HUDEP-2 (cell line): Measurements from ENCODE around the gene DDX10.
"Not testable (repeated sequence)": the region's sequence is repeated elsewhere in the genome, so short reads cannot be mapped to it uniquely, and the experiment has no call there.

ENCODE experiments used
- DNase-seq, 76 experiments: peaks; one replicate each; lab custom pipeline; 2025; ENCODE audit not compliant: unreplicated experiment in 76 of 76; lab: John Stamatoyannopoulos, UW

DDX10 gene

DNA sequence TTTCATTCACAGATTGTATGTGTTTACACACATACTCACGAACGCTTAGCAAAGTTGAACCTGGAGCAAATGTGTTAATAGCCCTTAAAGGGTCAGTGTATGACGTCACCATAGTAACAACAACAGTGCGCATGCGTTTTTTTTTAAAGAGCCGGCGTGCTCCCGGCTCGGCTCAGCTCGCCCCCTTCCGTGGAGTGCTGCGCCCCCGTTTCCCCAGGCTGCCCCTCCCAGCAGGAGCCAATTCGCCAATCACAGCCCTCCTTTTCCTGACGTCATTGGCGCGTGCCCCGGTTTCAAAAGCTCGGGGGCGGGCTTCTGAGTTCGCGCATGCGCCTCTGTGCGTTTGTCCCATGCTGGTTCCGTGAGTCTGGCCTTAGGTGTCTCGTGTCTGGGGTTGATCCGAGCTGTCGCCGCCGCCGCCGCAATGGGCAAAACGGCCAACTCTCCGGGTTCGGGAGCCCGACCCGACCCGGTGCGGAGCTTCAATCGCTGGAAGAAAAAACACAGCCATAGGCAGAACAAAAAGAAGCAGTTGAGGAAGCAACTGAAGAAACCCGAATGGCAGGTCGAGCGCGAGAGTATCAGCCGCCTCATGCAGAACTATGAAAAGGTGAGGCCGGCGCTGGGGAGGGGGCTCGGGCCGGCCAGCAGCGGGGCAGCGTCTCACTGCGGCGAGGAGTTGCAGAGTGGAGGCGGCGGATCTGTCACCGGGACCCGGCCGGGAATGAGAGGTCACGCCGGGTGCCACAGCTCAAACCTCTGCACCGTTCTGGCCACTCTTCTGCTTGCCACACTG, at the start of gene DDX10:
TSS of gene DDX10 (plus strand) at position 340 of the 796 bp plus-strand sequence. CDS start at position 425, 85 bp downstream.
- peak; percentile 16 to 98 (median 95) for DNase-seq

DNA sequence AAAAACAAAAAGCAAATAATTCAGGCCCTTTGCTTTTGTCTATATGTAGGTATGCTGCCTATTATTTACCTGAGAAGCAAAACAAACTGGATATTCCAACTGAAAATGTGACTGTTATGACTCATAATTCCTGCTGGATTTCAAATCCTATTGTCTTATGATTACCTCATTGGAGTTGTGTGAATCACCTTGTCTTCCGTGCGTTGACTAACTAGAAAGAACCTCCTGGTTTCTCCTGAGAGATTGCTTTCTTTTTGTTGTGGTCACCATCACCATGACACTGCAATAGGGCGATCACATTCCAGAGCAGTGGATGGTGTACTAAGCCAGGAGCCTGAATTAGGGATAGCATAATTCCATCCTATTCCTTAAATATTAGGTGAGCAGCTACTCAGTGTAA, 48.3 kb upstream of the DDX10 start:
- no peak for DNase-seq

DNA sequence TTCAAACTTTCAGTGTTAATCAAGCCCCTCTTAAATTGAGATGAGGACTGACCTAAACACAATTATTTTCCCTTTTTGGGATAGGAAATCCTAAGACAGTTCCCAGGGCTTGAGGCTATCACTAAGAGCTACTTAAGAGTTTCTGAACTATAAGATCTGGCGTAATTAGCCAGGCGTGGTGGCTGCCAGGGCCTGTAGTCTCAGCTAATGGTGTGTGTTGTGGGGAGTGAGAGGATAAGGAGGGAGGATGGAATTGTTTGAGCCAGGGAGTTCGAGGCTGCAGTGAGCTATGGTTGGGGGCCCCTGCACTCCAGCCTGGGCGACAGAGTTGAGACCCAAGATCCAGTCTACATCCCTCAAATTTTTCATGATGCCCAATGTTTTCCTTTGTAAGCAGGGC, 47.8 kb upstream of the DDX10 start:
- no peak for DNase-seq

DNA sequence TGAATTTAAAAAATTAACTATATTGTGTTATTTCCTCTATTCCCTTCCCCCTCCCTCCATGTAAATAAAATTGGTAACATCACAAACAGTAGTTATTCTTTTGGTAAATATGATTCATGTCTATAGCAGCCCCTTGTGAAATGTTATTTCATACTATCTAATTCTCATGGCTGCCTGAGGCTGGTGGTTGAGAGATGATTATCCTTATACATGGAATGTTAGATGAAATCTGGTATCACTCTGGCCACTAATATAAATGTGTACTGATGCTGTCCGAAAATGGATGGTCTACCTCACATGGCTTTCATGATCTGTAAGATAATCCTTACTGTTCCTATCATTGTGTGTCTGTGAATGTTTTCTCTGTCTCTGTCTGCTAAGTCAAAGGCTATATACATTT, 46.3 kb upstream of the DDX10 start:
- DNase-seq = no peak

DNA sequence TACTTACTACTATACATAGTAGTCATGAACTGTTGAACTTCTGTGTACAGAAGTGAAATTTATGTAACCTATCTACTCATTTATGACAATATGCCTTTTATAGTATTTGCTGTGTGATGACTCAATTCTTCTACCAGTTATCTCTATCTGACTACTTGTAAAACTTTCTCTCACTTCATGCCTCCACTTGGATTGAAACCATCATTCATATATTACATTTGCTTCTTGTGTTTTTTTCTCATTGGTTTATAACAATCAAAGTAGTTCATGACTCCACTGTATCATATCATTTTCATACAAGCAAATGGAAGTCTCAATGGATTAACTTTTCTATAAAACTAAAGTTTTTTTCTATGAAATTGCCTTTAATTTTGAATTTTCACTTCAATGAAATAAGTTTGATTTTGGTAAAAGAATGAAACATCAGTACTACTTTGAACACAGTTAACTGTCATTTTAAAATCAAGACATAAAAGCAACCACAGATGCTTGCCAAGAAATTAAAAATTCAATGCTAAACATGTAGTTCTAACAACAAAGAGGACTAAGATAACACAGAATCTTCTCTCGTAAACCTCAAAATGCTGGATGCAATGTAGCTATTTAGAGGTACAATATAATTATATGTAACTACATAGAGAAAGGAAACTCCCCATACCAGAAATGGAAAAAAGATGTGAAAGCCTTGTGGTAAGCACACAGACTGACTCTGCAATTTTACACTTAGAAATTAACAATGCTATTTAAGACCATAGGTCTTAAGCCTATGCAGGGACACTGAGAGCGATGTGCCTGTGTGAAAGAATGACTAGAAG, 43.7 kb upstream of the DDX10 start:
- no peak for DNase-seq

DNA sequence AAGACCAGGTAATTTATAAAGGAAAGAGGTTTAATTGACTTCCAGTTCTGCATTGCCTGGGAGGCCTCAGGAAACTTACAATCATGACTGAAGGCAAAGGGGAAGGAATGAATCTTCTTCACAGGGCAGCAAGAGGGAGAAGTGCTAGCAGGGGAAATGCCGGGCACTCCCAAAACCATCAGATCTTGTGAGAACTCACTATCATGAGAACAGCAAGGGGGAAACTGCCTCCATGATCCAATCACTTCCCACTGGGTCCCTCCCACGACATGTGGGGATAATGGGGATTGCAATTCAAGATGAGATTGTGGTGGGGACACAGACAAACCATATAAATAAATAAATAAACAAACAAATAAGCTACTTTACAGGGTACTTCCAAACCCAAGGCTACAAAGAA, 42.5 kb upstream of the DDX10 start:
- no peak for DNase-seq

DNA sequence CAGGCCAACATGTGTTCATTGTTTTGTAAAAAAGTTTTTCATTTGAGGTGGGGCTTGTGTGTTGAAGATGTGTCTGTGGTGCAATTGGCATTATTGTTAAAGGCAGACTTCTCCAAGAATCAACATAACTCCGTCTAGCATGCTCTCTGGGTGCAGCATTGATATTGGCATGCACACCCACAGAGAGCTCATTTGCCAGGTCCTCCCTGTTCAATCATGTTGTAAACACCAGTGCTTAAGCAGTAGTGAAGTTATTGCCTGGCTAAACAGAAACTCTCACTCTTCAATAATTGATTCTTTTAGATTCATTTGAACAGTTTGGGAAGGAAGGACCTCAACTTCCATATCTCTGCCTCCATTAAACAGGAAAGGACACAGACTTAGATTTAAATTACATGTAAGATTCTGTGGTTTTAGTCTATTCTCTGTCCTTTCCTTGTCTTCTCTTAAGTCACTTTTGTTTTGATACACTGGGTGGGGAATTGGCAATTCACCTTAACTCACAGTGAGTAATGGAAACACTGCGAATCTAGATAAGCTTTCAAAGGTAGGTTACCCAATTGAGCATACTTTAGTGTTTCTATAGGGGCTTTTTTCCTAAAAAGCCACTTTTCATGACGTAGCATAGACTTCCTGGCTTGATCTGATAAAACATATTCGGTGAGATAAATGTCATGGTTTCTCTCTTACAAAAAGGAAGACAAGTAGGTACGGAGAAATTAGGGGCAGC, 40.5 kb upstream of the DDX10 start:
- DNase-seq = no peak

DNA sequence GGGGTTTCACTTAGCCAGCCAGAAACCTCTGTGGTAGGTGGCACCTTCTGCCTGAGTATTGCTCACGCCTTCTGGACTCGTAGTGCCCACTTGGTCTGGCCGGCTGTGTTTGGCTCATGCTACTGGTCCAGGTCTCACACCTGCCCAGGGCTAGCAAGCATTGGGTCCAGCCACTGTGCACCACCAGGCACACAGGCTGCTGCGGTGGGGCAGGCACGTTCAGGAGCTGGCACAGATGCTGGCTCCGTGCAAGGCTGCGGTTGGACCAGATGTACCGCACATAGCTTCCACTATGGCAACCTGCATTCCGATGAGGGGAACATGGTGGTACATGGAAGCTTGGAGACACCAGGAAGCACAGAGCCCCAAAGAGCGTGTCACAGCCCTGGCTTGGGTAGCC, 36.5 kb upstream of the DDX10 start:
- no peak for DNase-seq

DNA sequence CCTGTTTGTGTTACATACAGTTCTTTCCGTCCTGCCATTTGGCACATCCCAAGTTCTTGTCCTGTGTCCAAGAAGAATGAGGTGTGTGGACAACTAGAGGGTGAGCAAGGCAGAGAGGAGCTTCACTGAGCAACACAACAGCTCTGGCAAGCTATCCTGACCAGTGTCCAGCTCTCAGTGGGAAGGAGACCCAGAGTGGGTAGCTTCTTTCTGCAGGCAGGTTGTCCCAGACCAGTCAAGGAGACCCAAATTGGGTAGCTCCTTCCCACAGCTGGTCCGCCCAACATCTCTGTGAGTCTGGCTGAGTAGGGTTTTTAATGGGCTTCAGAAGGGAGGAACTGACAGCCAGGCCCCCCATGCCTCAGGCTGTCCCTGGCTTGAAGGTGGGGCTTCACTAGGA, 36.1 kb upstream of the DDX10 start:
- DNase-seq = no peak

DNA sequence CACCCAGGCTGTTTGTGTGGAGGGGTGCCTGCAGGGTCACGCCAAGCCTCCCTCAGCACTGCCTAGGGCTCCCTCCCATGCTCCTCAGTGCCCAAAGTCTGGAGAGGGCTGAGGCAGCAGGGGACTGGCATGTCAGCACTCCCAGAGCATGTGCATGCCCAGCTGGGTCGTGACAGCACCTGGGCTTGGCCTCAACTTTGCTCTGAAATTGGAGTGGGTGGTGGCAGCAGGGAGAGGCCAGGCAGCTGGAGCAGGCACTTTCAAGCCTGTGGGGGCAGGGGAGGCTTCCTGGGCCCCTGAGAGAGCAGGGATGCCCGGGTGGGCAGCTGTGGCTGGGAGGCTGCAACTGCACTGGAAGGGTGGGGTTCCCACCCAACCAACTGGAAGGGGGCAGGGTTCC, 35.6 kb upstream of the DDX10 start:
- no peak for DNase-seq

DNA sequence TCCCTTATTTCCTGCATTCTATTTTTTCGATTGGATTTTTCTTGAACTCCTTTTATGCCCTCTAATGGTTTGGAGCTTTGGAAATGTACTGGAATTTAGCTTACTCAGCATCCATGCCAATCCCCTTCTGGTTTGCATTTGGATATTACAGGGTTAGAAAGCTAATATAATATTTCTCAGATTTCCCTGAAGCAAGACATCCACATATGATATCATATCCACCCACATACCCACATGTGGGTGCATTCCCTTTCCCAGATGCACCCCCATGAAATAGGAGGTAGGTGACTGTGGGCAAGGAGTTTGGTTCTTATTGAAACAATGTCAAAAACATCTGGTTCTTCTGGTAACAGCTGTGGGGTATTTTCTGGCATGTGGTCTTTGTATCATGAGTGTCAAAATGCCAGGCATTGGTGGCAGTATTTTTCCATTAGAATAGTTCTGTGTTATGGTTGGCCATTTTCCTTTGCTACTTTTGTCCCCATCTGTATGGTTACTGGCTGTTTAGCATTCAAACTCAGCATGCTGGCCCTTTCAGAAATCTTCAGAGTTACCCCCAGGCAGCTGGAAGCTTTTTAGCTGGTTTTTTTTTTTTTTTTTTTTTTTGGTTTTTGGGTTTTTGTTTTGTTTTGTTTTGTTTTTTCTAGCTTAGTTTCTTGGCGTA, 32.7 kb upstream of the DDX10 start:
- DNase-seq = no peak

DNA sequence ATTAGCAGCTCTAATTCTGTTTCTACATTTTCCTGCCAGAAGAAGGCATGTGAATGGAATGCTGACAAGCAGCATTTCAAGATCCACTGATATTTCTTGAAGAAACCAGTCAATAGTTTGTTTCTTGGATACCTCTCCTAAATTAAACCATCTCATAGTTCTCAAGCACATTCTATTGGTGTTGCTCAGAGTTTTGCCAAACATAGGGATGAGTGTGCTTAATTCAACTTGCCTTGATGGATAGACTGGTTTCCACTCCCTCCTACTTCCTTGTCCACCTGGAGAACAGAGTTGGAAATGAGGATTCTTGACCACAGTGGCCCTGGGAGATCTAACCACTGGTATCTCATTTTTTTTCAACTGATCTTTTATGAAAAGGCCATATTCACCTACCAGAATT, 29.8 kb upstream of the DDX10 start:
- DNase-seq = no peak

DNA sequence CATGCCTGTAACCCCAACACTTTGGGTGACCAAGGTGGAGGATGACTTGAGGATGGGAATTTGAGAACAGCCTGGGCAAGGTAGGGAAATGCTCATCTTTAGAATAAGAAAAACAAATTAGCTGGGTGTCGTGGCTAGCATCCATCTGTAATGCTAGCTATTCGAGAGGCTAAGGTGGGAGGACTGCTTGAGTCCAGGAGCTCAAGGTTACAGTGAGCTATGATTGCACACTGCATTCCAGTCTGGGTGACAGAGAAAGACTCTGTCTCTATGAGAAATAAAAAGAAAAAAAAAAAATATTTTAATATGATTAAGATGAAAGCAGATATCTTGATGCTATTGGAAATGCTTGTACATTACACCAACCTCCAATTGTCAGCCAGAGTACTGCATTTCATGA, 28.6 kb upstream of the DDX10 start:
- DNase-seq = no peak

DNA sequence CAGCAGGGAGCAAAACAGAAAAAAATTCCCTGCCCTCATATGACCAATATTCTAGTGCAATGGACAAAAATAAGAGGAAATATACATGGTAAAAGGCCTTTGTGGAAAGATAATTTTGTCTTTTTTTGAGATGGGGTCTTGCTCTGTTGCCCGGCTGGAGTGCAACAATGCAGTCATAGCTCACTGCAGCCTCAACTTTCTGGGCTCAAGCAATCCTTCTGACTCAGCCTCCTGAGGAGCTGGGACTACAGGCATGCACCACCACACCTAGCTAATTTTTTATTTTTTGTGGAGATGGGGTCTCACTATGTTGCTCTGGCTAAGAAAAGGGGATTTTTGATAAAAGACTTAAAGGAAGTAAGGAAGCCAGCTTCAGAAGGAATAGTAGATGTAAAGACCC, 25.7 kb upstream of the DDX10 start:
- no peak for DNase-seq

DNA sequence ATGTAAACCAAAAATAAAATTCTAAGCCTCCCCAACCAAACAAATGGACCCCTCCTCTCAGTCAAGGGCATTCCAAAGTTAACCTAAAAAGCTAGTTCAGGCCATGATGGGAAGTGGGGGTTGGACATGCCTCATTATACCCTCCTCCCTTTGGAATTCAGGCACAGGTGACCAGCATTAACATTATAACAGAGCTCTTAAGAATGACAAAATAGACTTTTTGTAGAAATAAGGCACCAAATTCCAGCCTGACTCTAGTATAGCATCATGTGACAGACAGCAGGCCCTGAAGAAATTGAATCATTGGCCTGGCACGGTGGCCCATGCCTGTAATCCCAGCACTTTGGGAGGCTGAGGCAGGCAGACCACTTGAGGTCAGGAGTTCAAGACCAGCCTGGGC, 23.1 kb upstream of the DDX10 start:
- not testable (repeated sequence) for DNase-seq

DNA sequence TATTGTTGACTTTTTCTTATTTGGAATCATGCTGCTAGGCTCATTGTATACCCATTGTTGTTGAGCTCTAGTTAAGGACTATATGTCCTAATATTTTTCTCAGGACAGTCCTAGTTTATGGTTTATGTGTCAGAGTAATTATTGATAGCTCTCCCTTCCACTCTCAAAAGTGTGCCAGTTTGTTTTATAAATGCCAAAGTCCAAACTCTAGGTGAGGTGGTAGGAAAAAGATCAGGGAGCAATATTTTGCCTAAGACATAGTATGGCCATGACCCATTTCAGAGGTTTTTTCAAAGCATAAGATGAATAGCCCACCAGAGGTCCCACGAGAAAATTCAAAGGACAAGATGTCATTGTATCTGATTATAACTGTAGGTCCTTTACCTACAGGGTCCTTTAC, 20.9 kb upstream of the DDX10 start:
- DNase-seq = no peak

DNA sequence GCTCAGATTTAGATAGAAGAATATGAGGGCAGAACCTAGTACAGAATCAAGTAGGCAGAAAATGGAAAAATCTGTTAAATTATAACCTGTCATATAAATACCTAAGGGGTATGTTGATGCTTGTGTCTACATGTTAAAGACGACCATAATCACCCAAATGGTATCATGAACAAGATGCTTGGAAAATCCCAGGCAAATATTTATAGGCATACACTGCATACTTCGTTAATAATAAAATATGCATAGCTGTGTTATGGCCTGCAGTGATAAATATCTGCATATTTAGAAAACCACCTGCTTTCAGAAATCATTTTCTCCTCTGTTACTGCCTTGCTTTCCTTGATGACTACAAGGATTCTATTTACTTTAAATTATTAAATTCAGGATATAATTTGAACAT, 18.9 kb upstream of the DDX10 start:
- no peak for DNase-seq

DNA sequence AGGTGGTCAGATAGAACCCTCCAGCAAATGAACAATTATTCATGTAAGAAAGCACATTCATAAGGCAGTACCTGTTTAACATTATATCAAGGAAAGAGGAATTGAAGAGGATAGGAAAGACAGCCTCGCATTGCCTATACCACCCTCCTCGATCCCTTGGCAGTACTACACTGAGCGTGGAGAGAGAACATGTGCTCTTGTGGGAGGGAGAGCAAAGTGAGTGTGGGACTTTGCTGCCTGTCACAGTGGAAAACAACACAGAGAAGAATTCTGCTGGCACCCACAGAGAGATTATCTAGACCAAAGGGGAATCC, 17.5 kb upstream of the DDX10 start:
- no peak for DNase-seq

DNA sequence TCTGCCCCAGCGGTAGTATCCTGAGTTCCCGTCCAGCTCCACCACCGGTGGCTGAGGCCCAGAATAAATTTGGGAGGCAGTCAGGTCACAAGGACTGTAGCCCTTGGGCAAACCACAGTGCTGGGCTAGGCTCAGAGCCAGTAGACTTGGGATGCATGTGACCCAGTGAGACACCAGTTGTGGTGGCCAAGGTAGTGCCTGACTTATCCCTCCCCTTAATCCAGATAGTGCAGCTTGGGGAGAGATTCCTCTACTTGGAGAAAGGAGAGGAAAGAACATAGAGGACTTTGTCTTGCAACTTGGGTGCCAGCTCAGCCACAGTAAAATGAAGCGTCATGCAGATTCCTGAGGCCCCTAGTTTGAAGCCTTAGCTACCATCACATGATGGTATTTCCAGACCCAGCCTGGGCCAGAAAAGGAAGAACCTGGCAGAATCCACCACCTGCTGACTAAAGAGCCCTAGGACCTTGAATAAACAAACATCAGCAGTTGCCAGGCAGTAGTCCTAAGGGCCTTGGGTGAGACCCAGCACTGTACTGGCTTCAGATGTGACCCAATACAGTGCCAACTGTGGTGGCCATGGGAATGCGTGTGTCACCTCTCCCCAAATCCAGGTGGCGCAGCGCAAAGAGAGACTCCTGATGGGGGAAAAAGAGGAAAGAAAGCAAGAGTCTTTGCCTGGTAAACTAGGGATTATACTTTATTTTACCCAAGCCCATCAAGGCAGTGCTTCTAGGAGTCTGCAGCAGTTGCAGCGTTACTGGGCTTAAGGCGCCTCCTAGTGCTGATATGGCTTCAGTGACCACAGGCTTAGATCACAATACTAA, 17.0 kb upstream of the DDX10 start:
- peak in 48 of 76 experiments; percentile 3 to 65 (median 28) for DNase-seq

DNA sequence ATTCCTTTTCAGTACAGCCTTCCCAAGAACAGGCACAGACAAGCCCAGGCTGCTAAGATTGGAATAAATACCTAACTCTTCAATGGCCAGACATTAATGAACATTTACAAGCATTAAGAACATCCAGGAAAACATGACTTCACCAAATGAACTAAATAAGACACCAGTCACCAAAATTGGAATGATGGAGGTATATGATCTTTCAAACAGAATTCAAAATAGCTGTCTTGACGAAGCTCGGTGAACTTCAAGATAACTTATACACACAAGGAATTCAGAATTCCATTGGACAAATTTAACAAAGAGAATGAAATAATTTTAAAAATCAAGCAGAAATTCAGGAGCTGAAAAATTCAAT, 16.4 kb upstream of the DDX10 start:
- no peak for DNase-seq
